ENCODE measurements around the gene LRRC8C. TPM values are rescaled to one million over a fixed set of nuclear protein-coding genes. Genes with fewer than 3 reads are reported as not detected.

The LRRC8C gene
- total RNA-seq, 1 donor from 2014 or later = 2.3 TPM

- Histone ChIP-seq H3K9ac (ENCODE audit: low read length) (no peak overlapping the region), H3K36me3 (ENCODE audit: insufficient read depth, low read length) (no peaks in the 10 kb centered on the region), H2AFZ (ENCODE audit: low read depth, low read length) (no peak overlapping the region), H3K79me2 (ENCODE audit: insufficient read depth, low read length) (no peaks in the 10 kb centered on the region), H3K27me3 (ENCODE audit: insufficient read depth, low read length) (no peaks in the 10 kb centered on the region), H3K4me1 (ENCODE audit: insufficient read depth, low read length) (peaks cover 6% of the 10 kb centered on the region), H4K20me1 (ENCODE audit: insufficient read depth, low read length) (no peaks in the 10 kb centered on the region), H3K4me2 (ENCODE audit: low read length) (no peak overlapping the region), H3K9me3 (ENCODE audit: insufficient read depth, low read depth, low read length) (no peaks in the 10 kb centered on the region), H3K4me3 (ENCODE audit: insufficient read depth, low read depth, low read length) (no peak overlapping the region), H3K27ac (ENCODE audit: low read depth, low read length) (no peak overlapping the region)
- TF ChIP-seq, protein P1, sequence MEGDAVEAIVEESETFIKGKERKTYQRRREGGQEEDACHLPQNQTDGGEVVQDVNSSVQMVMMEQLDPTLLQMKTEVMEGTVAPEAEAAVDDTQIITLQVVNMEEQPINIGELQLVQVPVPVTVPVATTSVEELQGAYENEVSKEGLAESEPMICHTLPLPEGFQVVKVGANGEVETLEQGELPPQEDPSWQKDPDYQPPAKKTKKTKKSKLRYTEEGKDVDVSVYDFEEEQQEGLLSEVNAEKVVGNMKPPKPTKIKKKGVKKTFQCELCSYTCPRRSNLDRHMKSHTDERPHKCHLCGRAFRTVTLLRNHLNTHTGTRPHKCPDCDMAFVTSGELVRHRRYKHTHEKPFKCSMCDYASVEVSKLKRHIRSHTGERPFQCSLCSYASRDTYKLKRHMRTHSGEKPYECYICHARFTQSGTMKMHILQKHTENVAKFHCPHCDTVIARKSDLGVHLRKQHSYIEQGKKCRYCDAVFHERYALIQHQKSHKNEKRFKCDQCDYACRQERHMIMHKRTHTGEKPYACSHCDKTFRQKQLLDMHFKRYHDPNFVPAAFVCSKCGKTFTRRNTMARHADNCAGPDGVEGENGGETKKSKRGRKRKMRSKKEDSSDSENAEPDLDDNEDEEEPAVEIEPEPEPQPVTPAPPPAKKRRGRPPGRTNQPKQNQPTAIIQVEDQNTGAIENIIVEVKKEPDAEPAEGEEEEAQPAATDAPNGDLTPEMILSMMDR (IDR thresholded peaks at IDR 0.05; ENCODE audit: insufficient read depth, low read depth, low read length) = no peak
- no peak for TF ChIP-seq EZH2 (IDR thresholded peaks at IDR 0.05; ENCODE audit: insufficient read depth, low read length)
- DNase-seq (ENCODE audit: low read depth) = no peak
- Mint-ChIP-seq H3K4me3 (ENCODE audit: unreplicated experiment) (no peak overlapping the region), H3K9me3 (ENCODE audit: unreplicated experiment) (no peaks in the 10 kb centered on the region), H3K36me3 (ENCODE audit: low read depth, unreplicated experiment) (no peaks in the 10 kb centered on the region), H3K27ac (ENCODE audit: unreplicated experiment) (no peak overlapping the region), H3K4me1 (ENCODE audit: low read depth, unreplicated experiment) (no peaks in the 10 kb centered on the region), H3K27me3 (ENCODE audit: low read depth, unreplicated experiment) (peaks cover 32% of the 10 kb centered on the region)
- no peak for FAIRE-seq
Observed at GRCh38 chr1:89765774-89766173, 132.9 kb downstream of the LRRC8C start.

- no peak overlapping the region for H3K27ac Mint-ChIP-seq (ENCODE audit: unreplicated experiment)
- no peak for FAIRE-seq
- H3K36me3 Mint-ChIP-seq (ENCODE audit: low read depth, unreplicated experiment) = no peaks in the 10 kb centered on the region
- Histone ChIP-seq H3K9ac (ENCODE audit: low read length) (no peak overlapping the region), H3K4me2 (ENCODE audit: low read length) (no peak overlapping the region), H3K4me1 (ENCODE audit: insufficient read depth, low read length) (peaks cover 1% of the 10 kb centered on the region), H3K36me3 (ENCODE audit: insufficient read depth, low read length) (no peaks in the 10 kb centered on the region), H3K27ac (ENCODE audit: low read depth, low read length) (no peak overlapping the region), H3K79me2 (ENCODE audit: insufficient read depth, low read length) (no peaks in the 10 kb centered on the region), H2AFZ (ENCODE audit: low read depth, low read length) (no peak overlapping the region), H3K4me3 (ENCODE audit: insufficient read depth, low read depth, low read length) (no peak overlapping the region), H4K20me1 (ENCODE audit: insufficient read depth, low read length) (no peaks in the 10 kb centered on the region), H3K9me3 (ENCODE audit: insufficient read depth, low read depth, low read length) (no peaks in the 10 kb centered on the region), H3K27me3 (ENCODE audit: insufficient read depth, low read length) (peaks cover 2% of the 10 kb centered on the region)
- H3K27me3 Mint-ChIP-seq (ENCODE audit: low read depth, unreplicated experiment) = peaks cover 25% of the 10 kb centered on the region
- no peaks in the 10 kb centered on the region for H3K4me1 Mint-ChIP-seq (ENCODE audit: low read depth, unreplicated experiment)
- TF ChIP-seq, protein P1 (IDR thresholded peaks at IDR 0.05; ENCODE audit: insufficient read depth, low read depth, low read length) = no peak
- TF ChIP-seq EZH2 (IDR thresholded peaks at IDR 0.05; ENCODE audit: insufficient read depth, low read length) = no peak
- no peak overlapping the region for H3K4me3 Mint-ChIP-seq (ENCODE audit: unreplicated experiment)
- H3K9me3 Mint-ChIP-seq (ENCODE audit: unreplicated experiment) = no peaks in the 10 kb centered on the region
- no peak for DNase-seq (ENCODE audit: low read depth)
Observed at GRCh38 chr1:89767618-89768017, 134.7 kb downstream of the LRRC8C start.

Other genes starting within 250 kb of the LRRC8C start
- gene LRRC8B, start 108.3 kb upstream of the LRRC8C start, total RNA-seq = 6.3 and 6.4 TPM in 2 replicates
- gene LRRC8D, start 187.9 kb downstream of the LRRC8C start, total RNA-seq = 34.1 and 36.9 TPM in 2 replicates

Measured in astrocyte (in vitro differentiated cells and primary cell).